Fibroblast of lung (primary cell): ENCODE measurements around the gene RTBDN.

Source experiments
- EZH2 ChIP-seq: IDR thresholded peaks from 2 replicates; pipeline ENCODE4 v1.5.1; 2012; ENCODE audit warnings: low read length, control low read depth, mild to moderate bottlenecking; ENCODE audit errors: missing control alignments
- TF ChIP-seq, protein P1 (sequence below), 2 donors: IDR thresholded peaks in 1 of 2; conservative IDR thresholded peaks in 1 of 2; 1 replicate in 1 of 2; 2 replicates in 1 of 2; pipeline ENCODE4 v1.5.1; 2011 to 2012; ENCODE audit warnings: low read length in 2 of 2, control low read depth in 1 of 2, inconsistent platforms in 1 of 2, low read depth in 1 of 2, mild to moderate bottlenecking in 1 of 2

DNA sequence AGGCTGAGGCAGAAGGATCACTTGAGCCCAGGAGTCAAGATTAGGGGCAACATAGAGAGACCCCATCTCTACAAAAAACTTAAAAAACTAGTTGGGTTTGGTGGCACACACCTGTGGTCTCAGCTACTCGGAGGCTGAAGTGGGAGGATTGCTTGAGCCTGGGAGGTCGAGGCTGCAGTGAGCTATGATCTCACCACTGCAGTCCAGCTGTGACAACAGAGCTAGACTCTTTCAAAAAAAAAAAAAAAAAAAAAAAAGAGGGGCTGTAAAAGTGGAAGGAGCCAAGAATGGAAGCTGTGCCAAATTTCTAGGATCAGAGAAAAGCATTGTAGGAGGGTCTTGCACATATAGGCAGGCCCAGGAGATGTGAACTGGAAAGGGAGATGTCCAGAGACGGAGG is 37.3 kb upstream of the RTBDN start:
- no peak for TF ChIP-seq EZH2
- TF ChIP-seq, protein P1, sequence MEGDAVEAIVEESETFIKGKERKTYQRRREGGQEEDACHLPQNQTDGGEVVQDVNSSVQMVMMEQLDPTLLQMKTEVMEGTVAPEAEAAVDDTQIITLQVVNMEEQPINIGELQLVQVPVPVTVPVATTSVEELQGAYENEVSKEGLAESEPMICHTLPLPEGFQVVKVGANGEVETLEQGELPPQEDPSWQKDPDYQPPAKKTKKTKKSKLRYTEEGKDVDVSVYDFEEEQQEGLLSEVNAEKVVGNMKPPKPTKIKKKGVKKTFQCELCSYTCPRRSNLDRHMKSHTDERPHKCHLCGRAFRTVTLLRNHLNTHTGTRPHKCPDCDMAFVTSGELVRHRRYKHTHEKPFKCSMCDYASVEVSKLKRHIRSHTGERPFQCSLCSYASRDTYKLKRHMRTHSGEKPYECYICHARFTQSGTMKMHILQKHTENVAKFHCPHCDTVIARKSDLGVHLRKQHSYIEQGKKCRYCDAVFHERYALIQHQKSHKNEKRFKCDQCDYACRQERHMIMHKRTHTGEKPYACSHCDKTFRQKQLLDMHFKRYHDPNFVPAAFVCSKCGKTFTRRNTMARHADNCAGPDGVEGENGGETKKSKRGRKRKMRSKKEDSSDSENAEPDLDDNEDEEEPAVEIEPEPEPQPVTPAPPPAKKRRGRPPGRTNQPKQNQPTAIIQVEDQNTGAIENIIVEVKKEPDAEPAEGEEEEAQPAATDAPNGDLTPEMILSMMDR (conservative IDR thresholded peaks at IDR 0.05 in 1 of 2, IDR thresholded peaks at IDR 0.05 in 1 of 2; ENCODE audit: low read depth in 1 of 2, low read length in 2 of 2): no peak
